M059J (cell line): ENCODE results near the gene C1QC. TPM values are rescaled to one million over a fixed set of nuclear protein-coding genes. Genes with fewer than 3 reads are reported as not detected.
A peak's percentile ranks its signal among the peaks of the same experiment; 100 is the strongest.
"Not testable (repeated sequence)": the region's sequence is repeated elsewhere in the genome, so short reads cannot be mapped to it uniquely, and the experiment has no call there.

Experiments
- DNase-seq: peaks from one replicate; pipeline ENCODE4 v3.0.0-alpha.2; 2012; ENCODE audit warnings: low read depth
- total RNA-seq: library from RNA; depleted of rRNA; stranded (reverse); fragments of >200 nt; shearing (Covaris generic); gene quantifications from 2 replicates; pipeline ENCODE4 v1.2.3, GENCODE V29; 2014

Gene C1QC
- total RNA-seq, 1 experiment from 2014 or later, result not detected

GRCh38 chr1:22650089-22650693 is 6.8 kb downstream of the C1QC start:
- no peak for DNase-seq

GRCh38 chr1:22651941-22652856 is 8.8 kb downstream of the C1QC start:
- DNase-seq, result no peak

- no peak for DNase-seq
Observed at GRCh38 chr1:22652881-22653316, 9.5 kb downstream of the C1QC start, which contains the start of gene C1QB. Gene C1QB, plus strand, starts transcription at chr1:22653236. Its CDS starts 6,227 bp downstream, at chr1:22659463.

GRCh38 chr1:22654692-22655091 is 11.3 kb downstream of the C1QC start:
- no peak for DNase-seq

GRCh38 chr1:22658385-22659163 is 15.1 kb downstream of the C1QC start:
- no peak for DNase-seq

GRCh38 chr1:22660716-22661241 is 17.3 kb downstream of the C1QC start:
- no peak for DNase-seq

- DNase-seq, result no peak
Observed at GRCh38 chr1:22661880-22662279, 18.4 kb downstream of the C1QC start.

GRCh38 chr1:22662318-22662717 is 18.9 kb downstream of the C1QC start:
- peak; percentile 25 for DNase-seq

- no peak for DNase-seq
Observed at GRCh38 chr1:22662986-22663408, 19.6 kb downstream of the C1QC start.

- peak; percentile 47 for DNase-seq
Observed at GRCh38 chr1:22665752-22666151, 22.3 kb downstream of the C1QC start.

- no peak for DNase-seq
Observed at GRCh38 chr1:22666412-22666811, 23.0 kb downstream of the C1QC start.

- DNase-seq, result not testable (repeated sequence)
Observed at GRCh38 chr1:22668840-22669239, 25.4 kb downstream of the C1QC start.

GRCh38 chr1:22670352-22670975 is 27.0 kb downstream of the C1QC start:
- no peak for DNase-seq

- DNase-seq, result no peak
Observed at GRCh38 chr1:22671999-22672398, 28.6 kb downstream of the C1QC start.

- DNase-seq, result peak; percentile 54
Observed at GRCh38 chr1:22673486-22674409, 30.3 kb downstream of the C1QC start.

GRCh38 chr1:22674410-22674749 is 30.9 kb downstream of the C1QC start:
- no peak for DNase-seq

GRCh38 chr1:22676151-22676550 is 32.7 kb downstream of the C1QC start:
- not testable (repeated sequence) for DNase-seq

- DNase-seq, result no peak
Observed at GRCh38 chr1:22676916-22677583, 33.6 kb downstream of the C1QC start.

- DNase-seq, result no peak
Observed at GRCh38 chr1:22677931-22678896, 34.8 kb downstream of the C1QC start.
